Panc1 (cell line): ENCODE data around the gene CMIP. TPM values are rescaled to one million over a fixed set of nuclear protein-coding genes. Genes with fewer than 3 reads are reported as not detected.

ENCODE experiments used
- ATAC-seq: fragments of 200-7000 bp; cut with Tn5 transposase; 2 replicates; pipeline ENCODE4 v1.9.1; 2020; ENCODE audit warnings: mild to moderate bottlenecking, moderate library complexity
- BruUV-seq: library from RNA; stranded (reverse); fragments of 400-500 nt; replicated peaks from 2 replicates; lab custom pipeline; 2021; lab: Mats Ljungman, UMichigan
- CTCF ChIA-PET: fragments of 300-600 bp; sonication (Branson Sonifier 250); formaldehyde crosslinking; loops from one replicate; lab custom pipeline; 2022; ENCODE audit warnings: antibody characterized with exemption; lab: Charles Lee
- POLR2A ChIA-PET: fragments of 300-600 bp; sonication (Branson Sonifier 250); formaldehyde crosslinking; loops from one replicate; lab custom pipeline; 2022; ENCODE audit warnings: antibody characterized with exemption; lab: Charles Lee
- DNase-seq: peaks from one replicate; pipeline ENCODE4 v3.0.0-alpha.2; 2010; ENCODE audit warnings: low read depth, low spot score
- H3K27ac ChIP-seq: 2 replicates; pipeline ENCODE4 v1.5.1; 2011; ENCODE audit warnings: mild to moderate bottlenecking, low read length, inconsistent platforms
- H3K27me3 ChIP-seq: fragments of 200-500 bp; sonication (Bioruptor generic); 2 replicates; pipeline ENCODE4 v1.6.0; 2014; ENCODE audit warnings: low read length, inconsistent platforms; ENCODE audit not compliant: control insufficient read depth, insufficient read depth
- H3K36me3 ChIP-seq: fragments of 200-500 bp; sonication (Bioruptor generic); 2 replicates; pipeline ENCODE4 v1.5.1; 2014; ENCODE audit warnings: inconsistent platforms, mild to moderate bottlenecking, low read length, moderate library complexity; ENCODE audit not compliant: control insufficient read depth, insufficient read depth
- H3K4me1 ChIP-seq: 2 replicates; pipeline ENCODE4 v1.5.1; 2011; ENCODE audit warnings: inconsistent platforms, mild to moderate bottlenecking, low read length, moderate library complexity; ENCODE audit not compliant: control insufficient read depth, insufficient read depth
- H3K4me3 ChIP-seq, 2 experiments: 2 replicates each; pipeline ENCODE4 v1.5.1; 2011 to 2012; ENCODE audit warnings: low read depth in 2 of 2, low read length in 2 of 2, mild to moderate bottlenecking in 2 of 2, inconsistent platforms in 1 of 2, moderate library complexity in 1 of 2
- H3K9me3 ChIP-seq: fragments of 200-500 bp; sonication (Bioruptor generic); 2 replicates; pipeline ENCODE4 v1.5.1; 2014; ENCODE audit warnings: low read depth, mild to moderate bottlenecking, inconsistent platforms, low read length, moderate library complexity; ENCODE audit not compliant: control insufficient read depth, insufficient read depth
- CTCF ChIP-seq: fragments of 450-650 bp; IDR thresholded peaks from 2 replicates; pipeline ENCODE4 v1.5.1; 2017; ENCODE audit warnings: mild to moderate bottlenecking
- POLR2AphosphoS5 ChIP-seq: IDR thresholded peaks from 2 replicates; pipeline ENCODE4 v1.6.1; 2012; ENCODE audit warnings: mild to moderate bottlenecking, low read depth, low read length, moderate library complexity
- REST ChIP-seq, 2 experiments: IDR thresholded peaks; 2 replicates each; pipeline ENCODE4 v1.6.1; 2011 to 2012; ENCODE audit warnings: low read depth in 2 of 2, control low read depth in 1 of 2, low read length in 1 of 2, mild to moderate bottlenecking in 1 of 2, moderate library complexity in 1 of 2; ENCODE audit not compliant: insufficient read depth in 1 of 2
- SIN3A ChIP-seq: IDR thresholded peaks from 2 replicates; pipeline ENCODE4 v1.6.1; 2012; ENCODE audit warnings: low read depth, mild to moderate bottlenecking, low read length, moderate library complexity, borderline replicate concordance; ENCODE audit not compliant: insufficient read depth
- TCF7L2 ChIP-seq: IDR thresholded peaks from 2 replicates; pipeline ENCODE4 v1.6.1; 2011; ENCODE audit warnings: mild to moderate bottlenecking, low read depth, low read length, inconsistent platforms
- in situ Hi-C: cut with HindIII; loops from 2 replicates; pipeline ENCODE4 v1.10.0; 2016; ENCODE audit warnings: low sequenced_read_pairs, low pct_unique_long_range_greater_than_20kb
- intact Hi-C: fragments of 100-400 bp; cut with micrococcal nuclease; formaldehyde crosslinking; loops from one replicate; pipeline ENCODE4 v1.10.0; 2022; ENCODE audit not compliant: unreplicated experiment
- total RNA-seq: library from RNA; stranded (reverse); gene quantifications from one replicate; pipeline ENCODE4 v1.2.1, GENCODE V29; 2021; ENCODE audit not compliant: unreplicated experiment

Gene CMIP
- total RNA-seq, 1 experiment from 2014 or later = 49.7 TPM

DNA sequence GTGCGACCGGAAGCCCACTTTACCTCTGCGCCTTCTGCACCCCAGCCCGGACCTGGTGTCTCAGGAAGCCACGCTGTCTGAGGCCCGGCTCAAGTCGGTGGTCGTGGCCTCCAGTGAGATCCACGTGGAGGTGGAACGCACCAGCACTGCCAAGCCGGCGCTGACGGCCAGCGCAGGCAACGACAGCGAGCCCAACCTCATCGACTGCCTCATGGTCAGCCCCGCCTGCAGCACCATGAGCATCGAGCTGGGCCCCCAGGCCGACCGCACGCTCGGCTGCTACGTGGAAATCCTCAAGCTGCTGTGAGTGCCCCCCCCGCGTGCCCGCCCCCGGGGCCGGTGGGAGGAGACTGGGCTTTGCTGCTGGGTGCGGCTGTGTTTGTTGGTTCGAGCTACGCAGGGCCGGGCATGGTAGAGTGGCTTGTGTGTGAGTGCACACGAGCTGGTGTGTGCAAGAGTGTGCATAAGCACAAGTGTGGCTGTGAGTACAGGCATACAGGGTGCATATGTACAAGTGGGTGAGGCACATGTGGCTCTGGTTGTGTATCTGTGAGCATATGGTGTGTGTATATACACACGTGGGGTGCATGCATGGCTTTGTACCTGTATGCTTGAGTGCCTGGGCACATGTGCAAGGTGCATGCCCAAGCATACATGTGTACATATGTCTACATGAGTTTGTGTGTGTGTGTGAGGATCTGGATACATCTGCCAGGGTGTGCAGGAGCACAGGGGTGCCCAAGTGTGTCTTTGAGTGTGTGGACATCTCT, 233.9 kb downstream of the CMIP start:
- no peaks in the 10 kb centered on the region for H3K9me3 ChIP-seq
- H3K36me3 ChIP-seq = no peaks in the 10 kb centered on the region; the same call in 1 of the 2 replicates
- no peaks in the 10 kb centered on the region for H3K4me1 ChIP-seq
- intact Hi-C loops (no loop called here), in situ Hi-C loops (no loop called here)
- ChIA-PET CTCF (no interaction called here), POLR2A (no interaction called here)
- no peaks in the 10 kb centered on the region for H3K27me3 ChIP-seq
- ATAC-seq (no peak), DNase-seq (no peak)
- BruUV-seq = no TSS peak
- H3K4me3 ChIP-seq = no peak overlapping the region
- no peak for TF ChIP-seq CTCF
- no peak for TF ChIP-seq REST (IDR thresholded peaks at IDR 0.05; ENCODE audit: insufficient read depth in 1 of 2, low read depth in 2 of 2, low read length in 1 of 2)
- TF ChIP-seq SIN3A = no peak
- no peak for TF ChIP-seq TCF7L2
- TF ChIP-seq POLR2AphosphoS5 = no peak
- no peak overlapping the region for H3K27ac ChIP-seq

DNA sequence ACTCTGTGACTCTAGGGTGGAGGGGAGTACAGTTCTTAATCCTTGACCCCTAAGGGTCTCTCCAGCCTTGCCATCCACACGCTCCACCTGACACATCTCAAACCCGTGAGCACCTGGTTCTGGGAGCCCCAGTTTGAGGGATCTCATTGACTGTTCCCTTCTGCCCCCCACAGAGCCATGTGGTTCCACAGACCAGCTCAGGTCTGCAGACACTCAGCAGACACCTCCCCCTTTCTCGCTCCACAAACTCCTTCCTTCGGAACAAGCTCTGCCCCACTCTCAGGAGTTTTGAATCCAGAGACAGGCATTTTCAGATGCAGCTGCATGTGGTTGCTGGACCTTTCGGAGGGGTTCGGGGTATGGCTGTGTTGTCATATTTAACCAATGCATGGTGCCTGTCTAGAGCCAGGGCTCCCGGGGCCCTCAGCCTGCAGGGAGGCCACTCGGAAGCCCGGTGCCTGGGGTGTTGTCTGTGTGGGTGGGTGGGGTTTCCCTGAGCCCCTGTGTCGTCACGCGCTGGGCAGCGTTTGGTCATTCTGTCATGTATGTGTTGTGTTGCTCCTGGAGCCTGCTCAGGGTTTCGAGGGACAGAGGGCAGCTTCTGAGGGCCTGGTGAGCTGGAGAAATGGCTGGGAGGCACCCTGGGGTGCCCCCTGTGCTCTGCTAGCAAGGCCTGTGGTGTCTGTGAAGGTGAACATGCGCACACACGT, 235.3 kb downstream of the CMIP start:
- no TSS peak for BruUV-seq
- intact Hi-C loops (no loop called here), in situ Hi-C loops (no loop called here)
- Histone ChIP-seq H3K4me1 (no peaks in the 10 kb centered on the region), H3K27me3 (no peaks in the 10 kb centered on the region), H3K9me3 (no peaks in the 10 kb centered on the region), H3K36me3 (no peaks in the 10 kb centered on the region; the same call in 1 of the 2 replicates), H3K27ac (no peak overlapping the region), H3K4me3 (no peak overlapping the region)
- POLR2A ChIA-PET = no interaction called here
- CTCF ChIA-PET = no interaction called here
- ATAC-seq = no peak
- TF ChIP-seq SIN3A = no peak
- no peak for TF ChIP-seq CTCF
- TF ChIP-seq POLR2AphosphoS5 = no peak
- no peak for DNase-seq
